Suprapubic skin (tissue), 3 donors: ENCODE data around the gene PLCG2.

Experiments
- CTCF ChIP-seq, 2 donors: fragments of 200-600 bp in 1 of 2; fragments of 450-650 bp in 1 of 2; sonication (generic) in 1 of 2; IDR thresholded peaks; one replicate each; pipeline ENCODE4 v1.5.1; 2016 to 2019; ENCODE audit warnings: antibody characterized with exemption in 2 of 2, mild to moderate bottlenecking in 1 of 2, moderate library complexity in 1 of 2
- EP300 ChIP-seq: sonication (generic); formaldehyde crosslinking; IDR thresholded peaks from one replicate; pipeline ENCODE4 v1.6.1; 2017; ENCODE audit warnings: antibody characterized with exemption

DNA sequence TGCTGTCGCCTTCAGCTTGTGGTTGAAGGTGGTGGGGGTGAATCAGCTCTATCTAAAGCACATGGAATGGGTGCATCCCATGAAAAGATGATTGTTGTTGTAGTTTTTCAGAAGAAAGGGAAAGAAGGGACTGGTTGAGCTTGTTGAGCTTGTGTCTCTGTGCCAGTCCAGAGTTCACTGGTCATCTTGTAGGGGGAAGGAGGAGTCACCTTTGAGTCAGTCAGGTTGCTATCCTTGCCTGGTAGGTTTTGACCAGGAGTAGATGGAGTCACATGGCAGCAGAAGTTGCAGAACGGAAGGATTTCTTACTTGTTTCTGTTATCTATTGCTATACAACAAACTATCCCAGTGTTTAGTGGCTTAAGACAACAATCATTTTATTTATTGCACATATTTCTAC is 73.3 kb downstream of the PLCG2 start:
- TF ChIP-seq EP300 (no peak), CTCF (IDR thresholded peaks at IDR 0.05) (no peak)
